ENCODE data around the gene PAF1.

Gene PAF1

GRCh38 chr19:39390751-39391437 lies at the start of gene PAF1, which contains the start of gene MED29:
PAF1 (minus strand) TSS chr19:39391106; CDS start chr19:39390864, 242 bp downstream.
MED29 (plus strand) TSS chr19:39391378; CDS start chr19:39391423, 45 bp downstream.
- peak; percentile 88 to 90 for DNase-seq (ENCODE audit: low read depth in 2 of 2)

- no peak for DNase-seq (ENCODE audit: low read depth in 2 of 2)
Measured at GRCh38 chr19:39438270-39438934, 47.5 kb upstream of the PAF1 start.

- DNase-seq (ENCODE audit: low read depth in 2 of 2): no peak
Measured at GRCh38 chr19:39436350-39436716, 45.4 kb upstream of the PAF1 start.

- peak; percentile 99 to 100 for DNase-seq (ENCODE audit: low read depth in 2 of 2)
Measured at GRCh38 chr19:39435499-39436349, 44.8 kb upstream of the PAF1 start, which contains the start of gene RPS16. RPS16 (minus strand) TSS chr19:39435949; CDS start chr19:39435895, 54 bp downstream.

- DNase-seq (ENCODE audit: low read depth in 2 of 2): no peak
Measured at GRCh38 chr19:39434123-39435076, 43.5 kb upstream of the PAF1 start.

- no peak for DNase-seq (ENCODE audit: low read depth in 2 of 2)
Measured at GRCh38 chr19:39433480-39434079, 42.7 kb upstream of the PAF1 start.

- no peak for DNase-seq (ENCODE audit: low read depth in 2 of 2)
Measured at GRCh38 chr19:39432677-39433025, 41.7 kb upstream of the PAF1 start.

- peak in 1 of 2 donors; percentile 60 for DNase-seq (ENCODE audit: low read depth in 2 of 2)
Measured at GRCh38 chr19:39430675-39431593, 40.0 kb upstream of the PAF1 start.

- DNase-seq (ENCODE audit: low read depth in 2 of 2): no peak
Measured at GRCh38 chr19:39428283-39429112, 37.6 kb upstream of the PAF1 start.

GRCh38 chr19:39427707-39428106 lies 36.8 kb upstream of the PAF1 start:
- no peak for DNase-seq (ENCODE audit: low read depth in 2 of 2)

- no peak for DNase-seq (ENCODE audit: low read depth in 2 of 2)
Measured at GRCh38 chr19:39426170-39426569, 35.3 kb upstream of the PAF1 start.

GRCh38 chr19:39425744-39426143 lies 34.8 kb upstream of the PAF1 start:
- no peak for DNase-seq (ENCODE audit: low read depth in 2 of 2)

- no peak for DNase-seq (ENCODE audit: low read depth in 2 of 2)
Measured at GRCh38 chr19:39424934-39425333, 34.0 kb upstream of the PAF1 start.

- no peak for DNase-seq (ENCODE audit: low read depth in 2 of 2)
Measured at GRCh38 chr19:39423258-39424086, 32.6 kb upstream of the PAF1 start.

- DNase-seq (ENCODE audit: low read depth in 2 of 2): no peak
Measured at GRCh38 chr19:39422020-39422419, 31.1 kb upstream of the PAF1 start.

- no peak for DNase-seq (ENCODE audit: low read depth in 2 of 2)
Measured at GRCh38 chr19:39420769-39421168, 29.9 kb upstream of the PAF1 start.

GRCh38 chr19:39419003-39419402 lies 28.1 kb upstream of the PAF1 start:
- no peak for DNase-seq (ENCODE audit: low read depth in 2 of 2)

All from stimulated activated CD8-positive, alpha-beta memory T cell treated with anti-CD3 and anti-CD28 coated beads, Interleukin-2, amount 100 ng/mL, for 48 hours (primary cell).